DOHH2 (cell line): Measurements from ENCODE around the gene TMEM235.

Source experiments
- CTCF ChIP-seq: fragments of 200-600 bp; sonication (generic); IDR thresholded peaks from one replicate; pipeline ENCODE4 v1.5.1; 2014; ENCODE audit warnings: antibody characterized with exemption, mild to moderate bottlenecking, low read depth, low read length; ENCODE audit not compliant: poor library complexity, severe bottlenecking
- EZH2phosphoT487 ChIP-seq: fragments of 200-600 bp; sonication (generic); IDR thresholded peaks from 2 replicates; pipeline ENCODE4 v1.6.1; 2017; ENCODE audit warnings: borderline replicate concordance, mild to moderate bottlenecking, antibody characterized with exemption, low read length, moderate library complexity, mixed read lengths

- TF ChIP-seq CTCF (no peak), EZH2phosphoT487 (no peak)
Observed at GRCh38 chr17:78228176-78228575, 3.3 kb upstream of the TMEM235 start.
